ENCODE results near the gene IRF2BP1. TPM values are rescaled to one million over a fixed set of nuclear protein-coding genes. Genes with fewer than 3 reads are reported as not detected.
A peak's percentile ranks its signal among the peaks of the same experiment; 100 is the strongest.
"Not testable (repeated sequence)": the region's sequence is repeated elsewhere in the genome, so short reads cannot be mapped to it uniquely, and the experiment has no call there.

The IRF2BP1 gene
- total RNA-seq, 2 donors from 2014 or later: 14.3 to 14.5 TPM

GRCh38 chr19:45884682-45885555, 1.0 kb downstream of the IRF2BP1 start:
- DNase-seq (ENCODE audit: low spot score): no peak
- intact Hi-C loops (cut with DNase I): no loop called here

- DNase-seq (ENCODE audit: low spot score): no peak
- intact Hi-C loops (cut with DNase I): no loop called here
Measured at GRCh38 chr19:45883881-45884681, 1.9 kb downstream of the IRF2BP1 start.

GRCh38 chr19:45883586-45883880, 2.4 kb downstream of the IRF2BP1 start:
- no peak for DNase-seq (ENCODE audit: low spot score)
- intact Hi-C loops (cut with DNase I): no loop called here

GRCh38 chr19:45882652-45883585, 3.0 kb downstream of the IRF2BP1 start:
- DNase-seq (ENCODE audit: low spot score): peak; percentile 95
- intact Hi-C loops (cut with DNase I): no loop called here

GRCh38 chr19:45881909-45882528, 3.9 kb downstream of the IRF2BP1 start:
- no peak for DNase-seq (ENCODE audit: low spot score)
- intact Hi-C loops (cut with DNase I): no loop called here

- DNase-seq (ENCODE audit: low spot score): no peak
- intact Hi-C loops (cut with DNase I): no loop called here
Measured at GRCh38 chr19:45881082-45881908, 4.6 kb downstream of the IRF2BP1 start.

GRCh38 chr19:45879971-45880370, 6.0 kb downstream of the IRF2BP1 start:
- intact Hi-C loops (cut with DNase I): no loop called here
- no peak for DNase-seq (ENCODE audit: low spot score)

- intact Hi-C loops (cut with DNase I): no loop called here
- no peak for DNase-seq (ENCODE audit: low spot score)
Measured at GRCh38 chr19:45879055-45879454, 6.9 kb downstream of the IRF2BP1 start.

DNA sequence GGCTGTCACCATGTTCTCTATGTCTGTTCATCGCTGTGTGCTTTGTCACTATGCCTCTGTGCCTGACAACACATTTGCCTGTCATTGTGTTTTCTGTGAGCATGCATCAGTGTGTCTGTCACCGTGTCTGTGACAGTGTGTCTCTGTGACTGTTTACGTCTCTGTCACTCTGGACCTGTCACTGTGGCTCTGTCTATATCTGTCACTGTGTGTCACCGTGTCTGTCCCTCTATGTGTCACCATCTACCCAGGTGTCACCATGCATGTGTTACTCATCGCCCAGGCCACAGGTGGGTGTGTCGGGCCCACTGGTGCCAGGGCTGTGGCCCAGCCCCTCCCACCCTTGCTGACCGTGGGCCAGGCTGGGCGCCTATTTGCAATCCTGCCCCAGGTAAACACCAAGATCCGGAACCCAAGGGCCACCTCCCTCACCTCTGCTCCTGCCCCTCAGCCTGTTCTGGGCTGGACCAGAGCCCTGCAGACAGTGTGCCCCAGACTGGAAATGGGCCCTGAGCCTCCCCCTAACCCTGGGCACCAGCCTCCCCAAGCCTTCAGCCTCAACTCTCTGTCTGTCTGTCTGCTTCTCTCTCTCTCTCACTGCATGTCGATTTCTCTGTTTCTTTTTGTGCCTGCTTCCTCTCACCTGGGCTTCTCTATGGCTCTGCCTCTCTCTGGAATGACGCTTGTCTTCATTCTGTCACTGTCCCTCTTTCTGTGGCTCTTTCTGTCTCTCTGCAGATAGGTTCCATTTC, 7.7 kb downstream of the IRF2BP1 start:
- intact Hi-C loops (cut with DNase I): no loop called here
- DNase-seq (ENCODE audit: low spot score): no peak

- no peak for DNase-seq (ENCODE audit: low spot score)
- intact Hi-C loops (cut with DNase I): no loop called here
Measured at GRCh38 chr19:45876411-45877197, 9.3 kb downstream of the IRF2BP1 start.

DNA sequence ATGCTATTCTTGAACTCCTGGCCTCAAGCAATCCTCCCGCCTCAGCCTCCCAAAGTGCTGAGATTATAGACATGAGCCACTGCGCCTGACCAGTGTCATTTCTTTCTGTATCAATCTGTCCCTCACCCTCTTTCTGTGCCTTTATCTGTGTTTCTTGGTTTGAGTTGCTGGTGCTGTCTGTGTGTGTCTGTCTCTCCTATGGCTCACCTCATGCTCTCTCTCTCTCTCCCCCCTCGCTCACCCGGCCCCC, 9.9 kb downstream of the IRF2BP1 start:
- intact Hi-C loops (cut with DNase I): no loop called here
- no peak for DNase-seq (ENCODE audit: low spot score)

DNA sequence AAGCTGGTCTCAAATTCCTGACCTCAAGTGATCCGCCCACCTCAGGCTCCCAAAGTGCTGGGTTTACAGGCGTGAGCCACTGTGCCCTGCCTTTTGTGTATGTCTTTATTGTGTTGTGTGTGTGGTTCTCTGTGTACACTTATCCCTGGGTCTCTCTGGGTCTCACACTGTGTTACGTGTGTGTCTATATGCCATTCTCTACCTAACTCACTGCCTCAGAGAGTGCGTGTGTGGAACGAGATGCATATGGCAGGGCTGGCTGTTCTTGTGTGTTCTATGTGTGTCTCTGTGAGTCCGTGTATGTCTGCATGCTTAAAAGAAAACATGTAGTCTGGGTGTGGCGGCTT, 11.3 kb downstream of the IRF2BP1 start:
- no peak for DNase-seq (ENCODE audit: low spot score)
- intact Hi-C loops (cut with DNase I): no loop called here

DNA sequence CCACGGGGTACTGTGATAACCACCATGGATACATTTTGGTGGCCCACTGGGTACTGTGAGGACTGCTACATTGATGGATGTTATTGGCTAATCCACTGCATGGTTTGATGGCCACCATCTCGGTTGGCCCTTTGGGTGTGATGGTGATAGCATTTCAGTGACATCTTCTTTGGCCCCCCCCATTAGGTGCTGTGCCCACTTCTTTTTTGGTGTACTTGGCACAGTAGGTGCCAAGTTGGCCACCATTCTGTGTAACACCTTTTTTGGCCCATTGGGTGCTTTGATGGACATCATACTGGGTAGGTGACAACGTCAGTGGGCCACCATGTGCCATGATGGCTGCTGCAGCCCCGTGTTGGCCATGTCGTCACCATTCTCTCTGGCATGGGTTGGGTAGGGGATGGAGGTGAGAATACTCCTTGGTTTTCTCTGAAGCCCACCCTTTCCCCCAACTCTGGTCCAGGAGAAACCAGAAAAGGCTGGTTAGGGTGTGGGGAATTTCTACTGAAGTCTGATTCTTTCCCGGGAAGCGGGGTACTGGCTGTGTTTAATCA, 12.6 kb downstream of the IRF2BP1 start:
- intact Hi-C loops (cut with DNase I): no loop called here

GRCh38 chr19:45872095-45872919, 13.6 kb downstream of the IRF2BP1 start:
- intact Hi-C loops (cut with DNase I): no loop called here
- DNase-seq (ENCODE audit: low spot score): no peak

More for the DNA sequence above, 12.6 kb downstream of the IRF2BP1 start:
- no peak for DNase-seq (ENCODE audit: low spot score)

DNA sequence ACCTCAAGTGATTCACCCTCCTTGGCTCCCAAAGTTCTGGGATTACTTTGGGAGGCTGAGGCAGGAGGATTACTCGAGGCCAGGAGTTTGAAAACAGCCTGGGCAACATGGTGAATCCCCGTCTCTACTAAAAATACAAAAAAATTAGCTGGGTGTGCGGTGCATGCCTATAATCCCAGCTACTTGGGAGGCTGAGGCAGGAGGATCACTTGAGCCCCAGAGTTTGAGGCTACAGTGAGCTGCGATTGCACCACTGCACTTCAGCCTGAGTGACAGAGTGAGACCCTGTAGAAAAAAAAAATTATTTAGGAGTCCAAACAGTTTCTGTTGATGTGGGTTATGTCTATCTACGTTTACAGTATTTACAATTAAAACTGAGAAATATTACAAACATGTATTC, 15.1 kb downstream of the IRF2BP1 start:
- no peak for DNase-seq (ENCODE audit: low spot score)
- intact Hi-C loops (cut with DNase I): no loop called here

GRCh38 chr19:45867241-45867640, 18.7 kb downstream of the IRF2BP1 start:
- intact Hi-C loops (cut with DNase I): loop anchor here in 1 of 2 donors (5.0 kb wide), 1 partner anchor 900 kb away; no protein-coding TSS in a partner anchor
- DNase-seq (ENCODE audit: low spot score): not testable (repeated sequence)

Data from posterior vena cava (tissue), 2 donors.